Cerebellar nuclear complex (tissue), 1 donor: Measurements from ENCODE around the gene ZDHHC21.

ENCODE experiments used
- DNase-seq, 2 experiments: peaks; one replicate each; lab custom pipeline; 2025; lab: John Stamatoyannopoulos, UW

The ZDHHC21 gene, protein sequence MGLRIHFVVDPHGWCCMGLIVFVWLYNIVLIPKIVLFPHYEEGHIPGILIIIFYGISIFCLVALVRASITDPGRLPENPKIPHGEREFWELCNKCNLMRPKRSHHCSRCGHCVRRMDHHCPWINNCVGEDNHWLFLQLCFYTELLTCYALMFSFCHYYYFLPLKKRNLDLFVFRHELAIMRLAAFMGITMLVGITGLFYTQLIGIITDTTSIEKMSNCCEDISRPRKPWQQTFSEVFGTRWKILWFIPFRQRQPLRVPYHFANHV

GRCh38 chr9:14693251-14693861, at the start of gene ZDHHC21:
Gene ZDHHC21 (minus strand): TSS chr9:14693432. CDS start chr9:14674340, 19,092 bp downstream.
- peak in 1 of 2 experiments; percentile 43 for DNase-seq

DNA sequence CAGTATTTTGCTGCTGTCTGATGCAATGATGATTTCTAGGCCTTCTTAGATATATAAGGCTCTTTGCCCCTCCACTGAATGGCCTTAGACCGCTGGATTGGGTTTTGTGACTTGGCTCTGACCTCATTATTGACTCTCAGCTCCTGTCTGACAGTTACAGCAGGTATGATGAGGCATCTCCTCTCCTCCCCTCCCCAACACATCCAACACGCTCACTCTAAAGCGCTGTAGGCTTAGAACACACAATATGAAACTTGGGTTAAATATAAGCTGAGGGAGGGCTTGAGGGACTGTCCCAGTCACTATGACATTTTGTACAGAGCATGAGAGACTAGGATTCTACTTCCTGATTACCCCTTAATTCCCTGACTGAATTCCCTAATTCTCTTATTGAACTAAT, 48.1 kb upstream of the ZDHHC21 start:
- no peak for DNase-seq

DNA sequence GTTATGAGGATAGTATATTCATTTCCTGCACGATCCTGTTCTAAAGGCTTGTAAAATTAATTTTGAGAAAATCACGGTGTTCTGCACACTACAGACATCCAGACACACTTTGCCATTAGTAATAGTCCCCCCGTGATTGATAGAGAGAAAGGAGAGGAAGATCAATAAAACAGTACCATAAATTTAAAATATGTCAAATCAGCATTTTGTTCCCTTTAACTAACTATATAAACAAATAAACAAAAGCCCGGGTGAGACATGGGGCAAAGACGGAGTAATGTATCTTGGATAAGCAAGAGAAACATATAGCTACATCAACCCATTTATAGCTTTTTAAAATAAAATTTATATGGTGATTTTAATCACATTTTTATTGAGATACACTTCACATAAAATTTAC, 39.9 kb upstream of the ZDHHC21 start:
- no peak for DNase-seq

GRCh38 chr9:14731294-14731981, 38.2 kb upstream of the ZDHHC21 start:
- no peak for DNase-seq

DNA sequence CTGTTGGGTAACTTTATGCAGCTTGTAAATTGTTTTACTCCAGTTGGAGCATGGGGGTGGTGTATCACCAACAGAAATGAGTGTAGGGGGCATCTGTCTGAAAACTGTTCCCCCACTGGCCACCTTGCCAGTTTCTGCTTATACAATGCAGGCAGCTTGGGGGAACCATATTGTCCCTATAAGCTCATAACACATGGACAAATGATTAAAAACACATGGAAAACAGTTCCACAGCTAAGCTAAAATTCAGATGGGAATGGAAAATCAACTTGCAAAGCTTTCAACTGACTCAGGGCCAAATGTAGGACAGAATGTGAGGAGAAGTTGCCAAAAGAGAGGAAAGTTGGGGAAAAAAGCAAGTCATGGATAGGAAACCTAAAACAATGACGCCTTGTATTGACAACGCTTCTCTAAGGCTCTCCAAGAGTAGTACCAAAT, 37.2 kb upstream of the ZDHHC21 start:
- DNase-seq = no peak

DNA sequence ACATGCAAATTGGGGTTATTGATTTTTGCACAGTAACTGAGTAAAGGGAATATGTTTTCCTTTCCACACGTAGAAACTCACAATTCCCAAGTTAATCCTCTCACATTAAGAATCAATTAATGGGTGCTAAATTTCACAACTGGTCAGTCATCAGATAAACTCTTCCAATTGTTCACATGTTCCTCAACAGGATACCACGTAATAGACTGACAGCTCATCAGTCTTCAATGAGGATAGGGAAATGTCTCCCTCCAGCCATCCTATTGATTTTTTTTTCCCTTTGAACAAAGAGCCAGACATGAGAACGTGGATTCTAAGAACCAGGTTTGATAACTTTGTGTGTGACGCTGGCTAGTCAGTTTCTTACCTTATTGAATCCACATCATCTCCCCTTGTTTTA, 30.1 kb upstream of the ZDHHC21 start:
- no peak for DNase-seq

GRCh38 chr9:14722391-14723035, 29.3 kb upstream of the ZDHHC21 start, which contains the start of gene CER1:
Gene CER1 (minus strand): TSS chr9:14722733. CDS start chr9:14722672, 61 bp downstream.
- no peak for DNase-seq

DNA sequence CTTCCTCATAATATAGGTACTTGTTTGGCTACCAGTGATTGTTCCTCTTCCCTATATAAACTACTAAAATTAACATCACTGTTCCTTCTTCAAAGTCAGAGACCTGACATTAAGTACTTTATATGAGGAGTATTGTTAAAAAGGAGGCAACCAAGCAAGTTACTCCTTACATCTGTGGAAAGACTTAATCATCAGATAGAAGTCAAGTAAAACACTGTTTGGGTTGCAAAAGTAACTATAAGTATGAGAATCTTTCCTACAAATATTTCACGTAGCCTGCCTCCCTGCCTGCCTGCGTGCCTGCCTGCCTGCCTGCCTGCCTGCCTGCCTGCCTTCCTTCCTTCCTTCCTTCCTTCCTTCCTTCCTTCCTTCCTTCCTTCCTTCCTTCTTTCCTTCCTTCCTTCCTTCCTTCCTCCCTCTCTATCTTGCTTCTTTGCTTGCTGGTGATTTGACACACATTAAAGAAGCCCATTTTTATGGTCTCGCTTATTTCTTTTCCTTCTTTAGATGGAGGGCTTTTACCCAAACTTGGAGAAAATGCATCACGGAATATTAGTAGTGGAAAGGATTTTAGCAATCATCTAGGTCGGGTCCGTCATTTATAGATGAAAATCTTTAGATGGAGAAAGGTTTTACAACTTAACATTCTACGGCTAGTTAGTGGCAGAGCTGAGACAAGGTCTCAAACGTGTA, 26.1 kb upstream of the ZDHHC21 start:
- no peak for DNase-seq

GRCh38 chr9:14715102-14715501, 21.9 kb upstream of the ZDHHC21 start:
- DNase-seq = no peak

- no peak for DNase-seq
These were observed 20.0 kb upstream of the ZDHHC21 start for GRCh38 chr9:14713187-14713767.

DNA sequence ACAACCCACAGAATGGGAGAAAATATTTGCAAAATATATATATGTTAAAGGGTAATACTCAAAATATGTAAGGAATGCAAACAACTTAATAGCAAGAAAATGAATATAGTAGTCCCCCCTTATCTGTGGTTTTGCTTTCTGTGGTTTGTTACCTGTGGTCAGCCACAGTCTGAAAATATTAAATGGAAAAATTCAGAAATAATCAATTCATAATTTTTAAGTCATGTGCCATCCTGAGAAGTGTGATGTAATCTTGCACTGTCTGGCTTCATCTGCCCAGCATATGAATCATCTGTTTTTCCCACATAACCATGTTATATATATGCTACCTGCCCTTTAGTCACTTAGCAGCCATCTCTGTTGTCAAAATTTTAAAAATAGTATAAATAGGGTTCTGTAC, 17.6 kb upstream of the ZDHHC21 start:
- no peak for DNase-seq

DNA sequence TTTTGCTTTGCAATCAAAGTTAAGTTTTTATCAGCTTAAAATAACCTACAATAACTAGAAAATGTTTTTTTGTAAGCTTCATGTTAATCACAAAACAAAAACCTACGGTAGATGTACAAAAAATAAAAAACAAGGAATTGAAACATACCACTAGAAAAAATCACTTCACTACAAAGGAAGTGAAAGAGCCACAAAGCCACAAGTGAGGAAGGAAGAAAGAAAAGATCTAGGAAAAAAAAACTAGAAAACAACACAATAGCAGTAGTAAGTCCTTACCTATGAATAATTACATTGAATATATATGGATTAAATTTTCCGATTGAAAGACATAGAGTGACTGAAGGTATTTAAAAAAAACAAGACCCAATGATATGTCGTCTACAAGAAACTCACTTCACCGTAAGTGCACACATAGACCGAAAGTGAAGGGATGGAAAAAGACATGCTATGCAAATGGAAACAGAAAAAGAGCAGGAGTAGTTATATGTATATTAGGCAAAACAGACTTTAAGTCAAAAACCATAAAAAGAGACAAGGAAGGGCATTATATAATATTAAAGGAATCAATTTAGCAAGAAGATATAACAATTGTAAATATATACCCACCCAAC, 13.4 kb upstream of the ZDHHC21 start:
- no peak for DNase-seq

DNA sequence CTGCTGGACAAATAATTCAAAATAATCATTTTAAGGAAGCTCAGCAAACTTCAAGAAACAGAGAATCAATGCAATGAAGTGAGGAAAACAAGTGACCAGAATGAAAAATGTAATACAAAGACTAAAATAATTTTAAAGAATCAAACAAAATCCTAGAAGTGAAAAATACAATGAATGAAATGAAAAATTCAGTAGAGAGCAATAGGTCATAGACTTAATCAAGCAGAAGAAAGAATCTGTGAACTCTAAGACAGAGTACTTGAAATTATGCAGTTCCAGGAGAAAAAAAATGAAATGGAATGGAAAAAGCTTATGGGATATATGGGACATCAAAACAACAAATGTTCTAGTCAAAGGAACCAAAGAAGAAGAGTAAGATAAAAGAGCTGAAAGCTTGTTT, 11.8 kb upstream of the ZDHHC21 start:
- no peak for DNase-seq

GRCh38 chr9:14704281-14704680, 11.0 kb upstream of the ZDHHC21 start:
- no peak for DNase-seq

- no peak for DNase-seq
These were observed 9.0 kb upstream of the ZDHHC21 start for GRCh38 chr9:14702200-14702720.

DNA sequence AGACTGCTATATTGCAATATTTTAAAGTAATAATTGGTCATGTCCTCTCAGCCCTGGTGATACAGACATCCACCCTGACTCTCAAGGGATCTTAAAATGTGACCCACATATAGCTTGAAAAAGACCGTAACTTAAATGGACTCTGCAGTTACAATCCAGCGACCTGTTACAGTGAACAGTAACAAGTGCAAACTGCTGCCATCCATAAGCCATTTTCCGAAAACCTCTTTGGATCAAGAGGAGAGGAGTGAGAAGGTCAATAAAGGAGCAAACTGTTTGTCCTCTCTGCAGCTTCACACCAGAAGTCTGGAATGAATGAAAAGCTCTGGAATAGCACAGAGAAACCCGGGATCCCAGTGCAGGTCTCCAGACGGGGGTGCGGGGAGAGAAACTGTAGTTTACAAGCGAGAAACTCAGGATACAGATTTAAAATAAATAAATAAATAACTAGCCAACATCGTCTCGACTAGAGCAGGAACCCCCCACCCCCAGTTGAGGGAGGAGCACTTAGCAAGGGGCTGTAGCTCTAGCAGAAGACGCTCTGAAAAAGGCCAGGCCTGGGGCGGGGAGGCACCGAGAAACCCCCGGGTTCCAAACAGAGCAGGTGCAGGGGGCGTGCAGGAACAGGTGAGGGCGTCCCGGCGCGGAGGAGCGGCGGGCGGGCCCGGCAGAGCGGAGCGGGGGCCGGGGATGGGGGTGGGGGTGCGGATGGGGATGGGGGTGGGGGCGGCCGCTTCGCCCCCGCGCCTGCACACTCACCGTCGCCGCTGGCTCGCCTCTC, 572 bp downstream of the ZDHHC21 start:
- no peak for DNase-seq

DNA sequence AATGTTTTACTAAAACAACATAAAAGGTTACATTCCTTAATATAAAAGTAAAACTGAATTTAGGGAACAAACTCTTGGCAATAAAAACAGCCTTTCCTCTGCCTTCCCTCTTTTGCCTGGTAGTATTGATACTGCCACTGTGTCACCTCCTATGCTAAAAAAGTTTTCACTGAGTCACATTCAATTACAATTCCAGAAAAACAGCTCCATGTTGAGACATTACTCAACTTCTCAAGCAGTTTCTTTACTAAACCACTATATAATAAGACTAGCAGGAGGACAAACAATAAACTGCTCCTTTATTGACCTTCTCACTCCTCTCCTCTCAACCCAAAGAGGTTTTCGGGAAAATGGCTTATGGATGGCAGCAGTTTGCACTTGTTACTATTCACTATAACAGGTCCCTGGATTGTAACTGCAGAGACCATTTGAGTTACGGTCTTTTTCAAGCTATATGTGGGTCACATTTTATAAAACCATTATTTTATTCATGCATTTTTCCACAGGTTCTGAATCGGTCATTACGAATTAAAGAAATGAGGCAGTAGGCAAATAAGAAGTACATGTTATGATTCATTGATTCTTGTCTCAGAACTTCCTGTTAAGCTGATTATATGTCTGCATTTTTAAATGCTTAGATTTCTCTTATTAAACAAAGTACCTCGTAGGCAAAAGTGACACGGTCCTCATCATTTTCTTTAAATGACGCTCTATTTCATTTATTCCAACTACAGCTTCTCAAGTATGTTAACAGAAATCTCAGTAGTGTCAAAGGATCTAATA, 2.1 kb downstream of the ZDHHC21 start:
- DNase-seq = no peak

GRCh38 chr9:14687042-14687719, 6.1 kb downstream of the ZDHHC21 start:
- no peak for DNase-seq

GRCh38 chr9:14686168-14686567, 7.1 kb downstream of the ZDHHC21 start:
- no peak for DNase-seq
